ENCODE measurements around the gene LCN15.
"Not testable (repeated sequence)": the region's sequence is repeated elsewhere in the genome, so short reads cannot be mapped to it uniquely, and the experiment has no call there.

Gene LCN15

DNA sequence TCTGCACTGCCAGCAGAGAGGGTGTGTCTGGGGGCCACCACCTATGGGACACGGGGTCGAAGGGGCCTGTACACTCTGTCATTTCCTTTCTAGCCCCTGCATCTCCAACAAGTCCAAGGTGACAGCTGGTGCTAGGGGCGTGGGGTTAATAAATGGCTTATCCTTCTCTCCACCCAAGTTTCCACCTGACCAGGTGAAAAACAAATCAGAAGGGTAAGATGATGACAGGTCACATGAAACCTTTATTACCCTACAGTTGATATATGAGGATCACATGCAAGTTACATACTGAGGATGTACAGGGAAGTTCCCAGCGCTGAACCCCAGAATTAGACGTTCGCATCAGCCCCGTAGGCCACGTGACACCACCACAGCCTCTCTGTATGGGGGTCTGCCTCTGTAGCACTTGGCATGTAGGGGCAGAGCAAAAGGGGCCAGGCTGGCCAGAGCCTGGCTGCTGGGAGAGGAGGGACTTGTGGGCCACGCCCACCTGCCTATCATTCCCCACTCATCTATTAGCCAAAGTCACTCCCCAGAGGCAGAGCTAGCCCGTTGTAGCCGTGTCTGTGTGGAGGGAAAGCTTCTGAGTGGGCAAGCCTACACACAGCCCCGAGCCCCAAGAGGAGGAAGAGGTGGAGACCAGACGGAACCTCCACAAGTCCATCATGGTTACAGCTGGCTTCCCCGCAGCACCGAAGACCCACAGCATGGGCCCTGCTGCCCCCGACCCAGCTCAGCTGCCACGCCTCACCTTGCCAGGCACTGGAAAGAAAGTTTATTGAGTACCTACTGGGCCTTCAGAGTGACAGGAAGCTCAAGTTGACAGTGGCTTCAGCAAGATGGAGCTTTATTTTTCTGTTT is 29.0 kb upstream of the LCN15 start:
- DNase-seq, result no peak

GRCh38 chr9:136792321-136793085 is 28.2 kb upstream of the LCN15 start:
- no peak for DNase-seq

DNA sequence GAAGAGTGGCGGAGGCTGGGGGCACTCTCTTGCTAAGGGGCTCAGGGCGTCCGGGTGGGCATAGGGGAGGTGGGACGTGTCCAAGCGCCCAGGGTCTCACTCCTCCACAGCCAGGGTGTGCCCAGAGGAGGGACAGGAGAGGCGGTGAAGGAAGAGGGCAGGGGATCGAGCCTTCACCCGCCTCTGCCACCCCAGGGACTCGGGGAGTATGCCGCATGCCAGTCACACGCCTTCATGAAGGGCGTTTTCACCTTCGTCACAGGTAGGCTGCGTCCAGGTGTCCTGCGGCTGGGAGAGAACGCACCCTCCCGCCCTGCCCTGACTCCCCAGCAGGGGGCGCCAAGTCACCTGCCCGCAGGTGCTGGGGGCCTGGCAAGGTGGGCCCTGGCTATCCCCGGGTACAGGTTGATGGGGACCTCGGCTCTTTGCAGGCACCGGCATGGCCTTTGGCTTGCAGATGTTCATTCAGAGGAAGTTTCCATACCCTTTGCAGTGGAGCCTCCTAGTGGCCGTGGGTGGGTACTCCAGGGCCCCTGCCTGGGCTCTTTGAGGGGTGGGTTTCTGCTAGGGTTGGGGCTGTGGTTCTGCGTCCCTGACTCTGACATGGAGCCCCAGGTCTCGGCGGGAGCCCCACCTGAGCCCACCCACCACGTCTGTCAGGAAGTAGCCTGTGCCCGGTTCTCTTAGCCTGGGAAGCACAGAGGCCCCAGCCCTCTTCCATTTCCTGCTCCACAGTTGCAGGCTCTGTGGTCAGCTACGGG is 27.4 kb upstream of the LCN15 start:
- DNase-seq, result peak; percentile 88

GRCh38 chr9:136790640-136791515 is 26.6 kb upstream of the LCN15 start, which contains the start of gene TMEM141:
Gene TMEM141, plus strand, starts transcription at chr9:136791344. Its CDS starts 27 bp downstream, at chr9:136791371.
- peak; percentile 99 for DNase-seq

DNA sequence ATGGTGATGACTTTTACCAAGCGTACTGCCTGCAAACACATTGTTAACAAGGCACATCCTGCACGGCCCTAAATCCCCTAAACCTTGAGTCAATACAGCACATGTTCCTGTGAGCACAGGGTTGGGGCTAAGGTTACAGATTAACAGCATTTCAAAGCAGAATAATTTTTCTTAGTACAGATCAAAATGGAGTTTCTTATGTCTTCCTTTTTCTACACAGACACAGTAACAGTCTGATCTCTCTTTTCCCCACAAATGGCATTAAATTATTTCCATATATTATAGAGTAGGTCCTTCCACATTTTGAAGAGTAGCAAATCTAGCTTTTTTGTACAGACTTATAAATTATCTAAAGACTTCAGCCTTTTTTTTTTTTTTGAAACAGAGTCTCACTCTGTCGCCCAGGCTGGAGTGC is 25.2 kb upstream of the LCN15 start:
- no peak for DNase-seq

DNA sequence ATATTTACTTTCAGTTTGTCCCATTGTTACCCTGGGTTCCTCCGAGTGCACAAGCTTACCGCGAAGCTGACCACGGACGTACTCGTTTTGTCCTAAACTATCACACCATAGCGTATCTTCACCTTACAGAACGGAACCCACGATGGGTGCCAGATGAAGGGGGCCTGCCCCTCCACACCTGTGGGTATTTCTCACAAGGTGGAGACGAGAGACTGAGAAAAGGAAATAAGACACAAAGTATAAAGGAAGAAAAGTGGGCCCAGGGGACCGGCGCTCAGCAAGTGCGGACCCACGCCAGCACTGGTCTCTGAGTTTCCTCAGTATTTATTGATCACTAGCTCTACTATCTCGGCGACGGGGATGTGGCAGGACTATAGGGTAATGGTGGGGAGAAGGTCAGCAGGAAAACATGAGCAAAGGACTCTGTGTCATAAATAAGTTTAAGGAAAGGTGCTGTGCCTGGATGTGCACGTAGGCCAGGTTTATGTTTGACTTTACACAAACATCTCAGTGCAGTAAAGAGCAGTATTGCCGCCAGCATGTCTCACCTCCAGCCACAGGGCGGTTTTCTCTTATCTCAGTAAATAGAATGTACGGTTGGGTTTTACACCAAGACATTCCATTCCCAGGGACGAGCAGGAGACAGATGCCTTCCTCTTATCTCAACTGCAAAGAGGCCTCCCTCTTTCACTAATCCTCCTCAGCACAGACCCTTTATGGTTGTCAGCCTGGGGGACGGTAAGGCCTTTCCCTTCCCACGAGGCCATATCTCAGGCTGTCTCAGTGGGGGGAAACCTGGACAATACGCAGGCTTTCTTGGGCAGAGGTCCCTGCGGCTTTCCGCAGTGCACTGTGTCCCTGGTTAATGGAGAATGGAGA is 24.6 kb upstream of the LCN15 start:
- not testable (repeated sequence) for DNase-seq

DNA sequence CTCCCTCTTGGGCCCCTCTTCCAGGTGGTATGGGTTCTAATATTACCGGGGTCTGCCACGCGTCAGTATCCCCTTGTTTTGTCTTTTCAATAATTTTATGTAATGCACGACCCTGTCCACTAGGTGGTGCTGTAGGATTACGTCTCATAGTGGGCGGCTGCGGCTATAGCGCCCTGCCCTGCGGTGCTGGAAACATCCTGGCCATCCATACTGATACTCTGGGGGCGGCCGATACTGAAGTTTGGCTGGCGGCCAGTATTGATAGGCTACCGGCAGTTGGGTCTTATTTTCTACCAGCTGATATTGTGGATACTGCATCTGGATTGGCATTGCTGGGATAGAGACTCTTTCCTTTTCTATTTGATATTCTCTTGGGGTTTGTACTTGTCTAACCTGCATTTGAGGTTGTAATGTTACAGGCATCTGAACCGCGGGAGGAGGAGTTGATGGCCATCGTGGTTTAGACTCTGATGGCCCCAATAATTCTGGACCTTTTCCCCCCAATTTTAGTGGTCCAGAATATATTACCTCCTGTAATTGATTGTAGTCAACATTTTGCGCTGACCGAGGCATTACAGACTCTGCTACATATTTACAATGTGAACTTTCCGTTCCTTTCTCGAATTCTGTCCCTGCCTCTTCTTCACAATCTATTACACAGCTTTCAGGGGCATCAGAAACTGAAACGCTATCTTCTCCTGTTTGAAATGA is 23.5 kb upstream of the LCN15 start:
- peak; percentile 86 for DNase-seq

DNA sequence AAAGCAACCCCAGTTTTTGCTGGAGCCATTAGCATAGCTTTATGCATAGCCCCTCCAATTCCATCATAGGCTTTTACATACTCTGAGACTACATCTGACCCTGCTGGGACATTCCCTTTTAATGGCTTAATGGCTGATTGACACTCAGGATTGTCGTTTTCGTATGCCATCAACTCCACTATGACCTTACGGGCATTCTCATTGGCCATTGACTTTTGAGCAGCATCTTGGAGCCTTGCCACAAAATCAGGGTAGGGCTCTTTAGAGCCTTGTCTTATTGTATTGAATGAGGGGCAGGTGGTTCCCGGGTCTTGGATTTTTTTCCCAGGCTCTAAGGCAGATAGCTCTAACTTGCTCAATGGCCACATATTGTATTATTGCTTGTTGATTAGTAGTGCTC is 22.7 kb upstream of the LCN15 start:
- not testable (repeated sequence) for DNase-seq

- no peak for DNase-seq
Observed at GRCh38 chr9:136786451-136786850, 22.1 kb upstream of the LCN15 start.

- not testable (repeated sequence) for DNase-seq
Observed at GRCh38 chr9:136785565-136786355, 21.4 kb upstream of the LCN15 start.

DNA sequence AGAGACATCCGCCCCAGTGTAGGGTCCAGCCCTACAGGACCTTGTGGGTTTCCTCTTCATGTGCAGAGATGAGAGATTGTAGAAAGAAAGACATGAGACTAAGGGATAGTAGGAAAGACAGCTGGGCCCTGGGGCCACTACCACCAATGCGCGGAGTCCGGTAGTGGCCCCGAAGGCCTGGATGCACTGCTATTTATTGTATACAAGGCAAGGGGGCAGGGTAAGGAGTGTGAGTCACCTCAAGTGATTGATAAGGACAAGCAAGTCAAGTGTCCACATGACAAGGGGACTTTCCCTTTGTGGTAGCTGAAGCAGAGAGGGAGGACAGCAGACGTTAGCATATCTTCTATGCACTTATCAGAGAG is 20.7 kb upstream of the LCN15 start:
- DNase-seq, result no peak

GRCh38 chr9:136784249-136784996 is 20.1 kb upstream of the LCN15 start:
- DNase-seq, result no peak

GRCh38 chr9:136782452-136782851 is 18.1 kb upstream of the LCN15 start:
- no peak for DNase-seq

DNA sequence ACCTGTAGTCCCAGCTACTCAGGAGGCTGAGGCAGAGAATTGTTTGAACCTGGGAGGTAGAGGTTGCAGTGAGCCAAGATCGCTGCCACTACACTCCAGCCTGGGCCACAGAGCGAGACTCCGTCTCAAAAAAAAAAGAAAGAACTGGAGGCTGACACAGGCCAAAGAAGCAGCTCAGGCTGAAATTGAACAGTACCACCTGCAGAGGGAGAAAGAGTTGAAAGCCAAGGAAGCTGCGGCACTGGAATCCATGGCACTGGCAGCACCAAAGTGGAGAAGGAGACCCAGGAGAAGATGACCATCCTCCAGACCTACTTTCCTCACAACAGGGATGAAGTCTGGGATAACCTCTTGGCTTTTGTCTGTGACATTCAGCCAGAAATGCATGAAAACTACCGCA is 15.5 kb upstream of the LCN15 start:
- DNase-seq, result no peak

DNA sequence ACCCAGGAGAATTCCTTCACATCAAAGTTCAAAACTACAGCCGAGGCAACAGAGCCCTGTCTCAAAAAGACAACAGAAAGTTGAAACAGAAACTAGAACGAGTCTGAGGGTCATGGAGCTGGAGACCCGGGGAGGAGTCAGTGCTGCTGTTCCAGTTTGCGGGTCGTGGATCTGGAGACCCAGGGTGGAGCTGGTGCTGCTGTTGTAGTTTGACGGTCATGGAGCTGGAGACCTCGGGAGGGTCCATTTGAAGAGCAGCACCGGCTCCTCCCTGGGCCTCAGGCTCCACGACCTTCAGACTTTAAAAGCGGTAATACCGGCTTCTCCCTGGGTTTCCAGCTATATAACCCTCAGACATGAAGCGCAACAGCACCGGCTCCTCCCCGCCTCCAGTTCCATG is 13.0 kb upstream of the LCN15 start:
- no peak for DNase-seq

DNA sequence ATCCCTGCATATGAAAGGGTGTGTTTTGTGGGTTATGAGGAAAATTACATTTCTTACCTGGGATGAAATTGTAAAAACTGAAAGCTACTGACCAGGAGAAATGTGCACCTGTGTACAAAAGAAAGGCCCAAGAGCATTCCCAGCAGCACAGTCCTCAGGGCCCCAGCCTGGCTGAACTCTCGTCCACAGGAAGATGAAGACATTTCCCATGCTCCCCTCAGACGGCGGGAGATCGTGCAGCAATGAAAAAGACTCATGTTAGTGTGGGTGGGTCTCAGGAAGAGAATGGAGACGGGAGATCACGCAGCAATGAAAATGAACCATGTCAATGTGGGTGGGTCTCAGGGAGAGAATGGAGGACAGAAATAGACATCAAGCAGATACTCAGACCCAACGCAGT is 12.6 kb upstream of the LCN15 start:
- DNase-seq, result no peak

- DNase-seq, result no peak
Observed at GRCh38 chr9:136775191-136775590, 10.9 kb upstream of the LCN15 start.

GRCh38 chr9:136774416-136775045 is 10.2 kb upstream of the LCN15 start:
- no peak for DNase-seq
